Measurements from ENCODE around the gene RBP7.

- TF ChIP-seq CTCF (IDR thresholded peaks at IDR 0.05): no peak
- TF ChIP-seq POLR2A (IDR thresholded peaks at IDR 0.05): no peak
- TF ChIP-seq POLR2AphosphoS5 (IDR thresholded peaks at IDR 0.05): no peak
Observed at GRCh38 chr1:10054465-10054864, 57.4 kb downstream of the RBP7 start.
